Measurements from ENCODE around the gene GAP43.

Gene GAP43

DNA sequence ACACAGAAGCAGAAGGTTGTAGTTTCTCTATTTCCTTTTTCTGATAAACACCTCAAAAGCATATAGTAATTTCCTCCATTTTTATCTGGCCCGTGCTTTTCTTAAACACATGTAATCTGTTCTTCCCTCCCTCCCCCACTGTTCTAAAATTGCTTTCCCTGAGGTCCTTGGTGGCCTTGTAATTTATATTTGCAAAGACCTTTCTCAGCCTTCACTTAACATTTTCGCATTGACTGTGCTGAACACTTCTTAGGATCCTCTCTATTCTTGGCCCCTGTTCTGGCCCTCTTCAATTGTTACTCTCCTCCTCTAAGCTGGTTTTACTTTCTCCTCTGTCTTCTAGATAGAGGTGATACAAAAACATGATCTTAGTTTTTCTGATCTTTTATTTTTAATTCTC, 28.3 kb downstream of the GAP43 start:
- H3K23ac ChIP-seq (ENCODE audit: low read depth, low read length, poor library complexity) = no peak overlapping the region
- no peak for DNase-seq (ENCODE audit: low spot score)
- H2BK12ac ChIP-seq (ENCODE audit: low read length) = no peak overlapping the region
- H4K8ac ChIP-seq (ENCODE audit: low read depth, low read length) = no peak overlapping the region
- H2BK15ac ChIP-seq (ENCODE audit: low read length) = no peak overlapping the region
- H4K91ac ChIP-seq (ENCODE audit: low read depth, low read length, poor library complexity) = no peak overlapping the region
- H3K4me2 ChIP-seq (ENCODE audit: insufficient read depth, low read length, poor library complexity, severe bottlenecking) = no peak overlapping the region
- H3K14ac ChIP-seq (ENCODE audit: low read length) = no peak overlapping the region
- no peaks in the 10 kb centered on the region for H3K4me1 ChIP-seq (ENCODE audit: control insufficient read depth in 2 of 2, insufficient read depth in 1 of 2, low read depth in 1 of 2, low read length in 2 of 2)
- no peaks in the 10 kb centered on the region for H3K9me3 ChIP-seq (replicated peaks in 1 of 2; ENCODE audit: control insufficient read depth in 2 of 2, insufficient read depth in 1 of 2, low read depth in 1 of 2, low read length in 2 of 2)
- H3K4ac ChIP-seq (ENCODE audit: low read length) = no peak overlapping the region
- no peaks in the 10 kb centered on the region for H3K36me3 ChIP-seq (replicated peaks in 1 of 2; ENCODE audit: control insufficient read depth in 2 of 2, insufficient read depth in 2 of 2, low read length in 2 of 2)
- WGBS, 2 donors (ENCODE audit: extremely low coverage in 2 of 2, insufficient read length in 2 of 2, insufficient replicate concordance in 1 of 2) = no CpG with 5 or more reads among the region's 2 CpGs
- H3K9ac ChIP-seq (ENCODE audit: low read depth, low read length, poor library complexity) = no peak overlapping the region
- H2AK5ac ChIP-seq (ENCODE audit: low read depth, low read length) = no peak overlapping the region
- H2BK120ac ChIP-seq (ENCODE audit: low read depth, low read length) = no peak overlapping the region
- H3K27ac ChIP-seq (replicated peaks; ENCODE audit: low read length) = no peak overlapping the region
- H3K18ac ChIP-seq (ENCODE audit: low read length) = no peak overlapping the region
- no peak overlapping the region for H2AFZ ChIP-seq (ENCODE audit: low read length)
- no peak overlapping the region for H2BK5ac ChIP-seq (ENCODE audit: low read length)
- no peaks in the 10 kb centered on the region for H3K27me3 ChIP-seq (ENCODE audit: control insufficient read depth in 3 of 3, insufficient read depth in 3 of 3, low read depth in 1 of 3, low read length in 3 of 3)
- no peaks in the 10 kb centered on the region for H3K79me1 ChIP-seq (ENCODE audit: low read depth, low read length)
- no peak overlapping the region for H3K4me3 ChIP-seq (ENCODE audit: low read length in 2 of 2)

GRCh38 chr3:115652738-115653137, 29.4 kb downstream of the GAP43 start:
- no peak overlapping the region for H3K4me2 ChIP-seq (ENCODE audit: insufficient read depth, low read length, poor library complexity, severe bottlenecking)
- H3K36me3 ChIP-seq (replicated peaks in 1 of 2; ENCODE audit: control insufficient read depth in 2 of 2, insufficient read depth in 2 of 2, low read length in 2 of 2) = no peaks in the 10 kb centered on the region
- H3K27me3 ChIP-seq (ENCODE audit: control insufficient read depth in 3 of 3, insufficient read depth in 3 of 3, low read depth in 1 of 3, low read length in 3 of 3) = no peaks in the 10 kb centered on the region
- no peak overlapping the region for H3K23ac ChIP-seq (ENCODE audit: low read depth, low read length, poor library complexity)
- no peaks in the 10 kb centered on the region for H3K79me1 ChIP-seq (ENCODE audit: low read depth, low read length)
- no CpG with 5 or more reads among the region's 2 CpGs for WGBS, 2 donors (ENCODE audit: extremely low coverage in 2 of 2, insufficient read length in 2 of 2, insufficient replicate concordance in 1 of 2)
- no peak overlapping the region for H3K27ac ChIP-seq (replicated peaks; ENCODE audit: low read length)
- H3K4me1 ChIP-seq (ENCODE audit: control insufficient read depth in 2 of 2, insufficient read depth in 1 of 2, low read depth in 1 of 2, low read length in 2 of 2) = peaks cover 0 to 3% of the 10 kb centered on the region in 2 donors
- H3K9me3 ChIP-seq (replicated peaks in 1 of 2; ENCODE audit: control insufficient read depth in 2 of 2, insufficient read depth in 1 of 2, low read depth in 1 of 2, low read length in 2 of 2) = no peaks in the 10 kb centered on the region
- no peak overlapping the region for H2BK12ac ChIP-seq (ENCODE audit: low read length)
- H3K4me3 ChIP-seq (ENCODE audit: low read length in 2 of 2) = no peak overlapping the region
- no peak overlapping the region for H3K4ac ChIP-seq (ENCODE audit: low read length)
- no peak overlapping the region for H2AFZ ChIP-seq (ENCODE audit: low read length)
- no peak overlapping the region for H2AK5ac ChIP-seq (ENCODE audit: low read depth, low read length)
- H2BK120ac ChIP-seq (ENCODE audit: low read depth, low read length) = no peak overlapping the region
- DNase-seq (ENCODE audit: low spot score) = no peak
- H4K91ac ChIP-seq (ENCODE audit: low read depth, low read length, poor library complexity) = no peak overlapping the region
- no peak overlapping the region for H2BK5ac ChIP-seq (ENCODE audit: low read length)
- H3K18ac ChIP-seq (ENCODE audit: low read length) = no peak overlapping the region
- no peak overlapping the region for H3K14ac ChIP-seq (ENCODE audit: low read length)
- H3K9ac ChIP-seq (ENCODE audit: low read depth, low read length, poor library complexity) = no peak overlapping the region
- no peak overlapping the region for H2BK15ac ChIP-seq (ENCODE audit: low read length)
- H4K8ac ChIP-seq (ENCODE audit: low read depth, low read length) = no peak overlapping the region

- Histone ChIP-seq H3K36me3 (replicated peaks in 1 of 2; ENCODE audit: control insufficient read depth in 2 of 2, insufficient read depth in 2 of 2, low read length in 2 of 2) (no peaks in the 10 kb centered on the region), H3K4me2 (ENCODE audit: insufficient read depth, low read length, poor library complexity, severe bottlenecking) (no peak overlapping the region), H2BK15ac (ENCODE audit: low read length) (no peak overlapping the region), H3K27me3 (ENCODE audit: control insufficient read depth in 3 of 3, insufficient read depth in 3 of 3, low read depth in 1 of 3, low read length in 3 of 3) (no peaks in the 10 kb centered on the region), H2BK5ac (ENCODE audit: low read length) (no peak overlapping the region), H2AFZ (ENCODE audit: low read length) (no peak overlapping the region), H4K8ac (ENCODE audit: low read depth, low read length) (no peak overlapping the region), H3K4ac (ENCODE audit: low read length) (no peak overlapping the region), H4K91ac (ENCODE audit: low read depth, low read length, poor library complexity) (no peak overlapping the region), H2AK5ac (ENCODE audit: low read depth, low read length) (no peak overlapping the region), H3K4me1 (ENCODE audit: control insufficient read depth in 2 of 2, insufficient read depth in 1 of 2, low read depth in 1 of 2, low read length in 2 of 2) (peaks cover 10 to 19% of the 10 kb centered on the region in 2 donors), H3K9ac (ENCODE audit: low read depth, low read length, poor library complexity) (no peak overlapping the region), H3K27ac (replicated peaks; ENCODE audit: low read length) (no peak overlapping the region), H3K18ac (ENCODE audit: low read length) (no peak overlapping the region), H3K23ac (ENCODE audit: low read depth, low read length, poor library complexity) (no peak overlapping the region), H3K9me3 (replicated peaks in 1 of 2; ENCODE audit: control insufficient read depth in 2 of 2, insufficient read depth in 1 of 2, low read depth in 1 of 2, low read length in 2 of 2) (no peaks in the 10 kb centered on the region), H3K14ac (ENCODE audit: low read length) (no peak overlapping the region), H3K79me1 (ENCODE audit: low read depth, low read length) (no peaks in the 10 kb centered on the region), H2BK120ac (ENCODE audit: low read depth, low read length) (no peak overlapping the region), H2BK12ac (ENCODE audit: low read length) (no peak overlapping the region), H3K4me3 (ENCODE audit: low read length in 2 of 2) (no peak overlapping the region)
- WGBS, 2 donors (ENCODE audit: extremely low coverage in 2 of 2, insufficient read length in 2 of 2, insufficient replicate concordance in 1 of 2) = no CpG with 5 or more reads among the region's 2 CpGs
- no peak for DNase-seq (ENCODE audit: low spot score)
Measured at GRCh38 chr3:115655761-115656282, 32.5 kb downstream of the GAP43 start.

- no peak overlapping the region for H3K4ac ChIP-seq (ENCODE audit: low read length)
- no peak overlapping the region for H4K8ac ChIP-seq (ENCODE audit: low read depth, low read length)
- no peaks in the 10 kb centered on the region for H3K79me1 ChIP-seq (ENCODE audit: low read depth, low read length)
- no peak overlapping the region for H2BK5ac ChIP-seq (ENCODE audit: low read length)
- H3K4me2 ChIP-seq (ENCODE audit: insufficient read depth, low read length, poor library complexity, severe bottlenecking) = no peak overlapping the region
- H3K4me1 ChIP-seq (ENCODE audit: control insufficient read depth in 2 of 2, insufficient read depth in 1 of 2, low read depth in 1 of 2, low read length in 2 of 2) = peaks cover 15 to 24% of the 10 kb centered on the region in 2 donors
- H3K18ac ChIP-seq (ENCODE audit: low read length) = no peak overlapping the region
- H2BK12ac ChIP-seq (ENCODE audit: low read length) = no peak overlapping the region
- no peaks in the 10 kb centered on the region for H3K9me3 ChIP-seq (replicated peaks in 1 of 2; ENCODE audit: control insufficient read depth in 2 of 2, insufficient read depth in 1 of 2, low read depth in 1 of 2, low read length in 2 of 2)
- no peak for DNase-seq (ENCODE audit: low spot score)
- no peak overlapping the region for H3K23ac ChIP-seq (ENCODE audit: low read depth, low read length, poor library complexity)
- H2BK120ac ChIP-seq (ENCODE audit: low read depth, low read length) = no peak overlapping the region
- H2BK15ac ChIP-seq (ENCODE audit: low read length) = no peak overlapping the region
- H3K27ac ChIP-seq (replicated peaks; ENCODE audit: low read length) = no peak overlapping the region
- no peak overlapping the region for H2AK5ac ChIP-seq (ENCODE audit: low read depth, low read length)
- no CpG with 5 or more reads among the region's 5 CpGs for WGBS, 2 donors (ENCODE audit: extremely low coverage in 2 of 2, insufficient read length in 2 of 2, insufficient replicate concordance in 1 of 2)
- H3K4me3 ChIP-seq (ENCODE audit: low read length in 2 of 2) = no peak overlapping the region
- H3K9ac ChIP-seq (ENCODE audit: low read depth, low read length, poor library complexity) = no peak overlapping the region
- H3K27me3 ChIP-seq (ENCODE audit: control insufficient read depth in 3 of 3, insufficient read depth in 3 of 3, low read depth in 1 of 3, low read length in 3 of 3) = no peaks in the 10 kb centered on the region
- H3K14ac ChIP-seq (ENCODE audit: low read length) = no peak overlapping the region
- H3K36me3 ChIP-seq (replicated peaks in 1 of 2; ENCODE audit: control insufficient read depth in 2 of 2, insufficient read depth in 2 of 2, low read length in 2 of 2) = no peaks in the 10 kb centered on the region
- H4K91ac ChIP-seq (ENCODE audit: low read depth, low read length, poor library complexity) = no peak overlapping the region
- no peak overlapping the region for H2AFZ ChIP-seq (ENCODE audit: low read length)
Measured at GRCh38 chr3:115657168-115657567, 33.9 kb downstream of the GAP43 start.

Data from neuronal stem cell (in vitro differentiated cells).